GM10248 (cell line): ENCODE measurements around the gene DNAH1.

Experiments used
- CTCF ChIA-PET: fragments of 300-600 bp; sonication (Branson Sonifier 250); formaldehyde crosslinking; extraction: SDS; loops from one replicate; lab custom pipeline; 2021; ENCODE audit warnings: antibody characterized with exemption; lab: Yijun Ruan, JAX
- POLR2A ChIA-PET: fragments of 350-650 bp; sonication (Branson Sonifier 250); formaldehyde crosslinking; extraction: SDS; loops from one replicate; lab custom pipeline; 2020; ENCODE audit warnings: antibody characterized with exemption; lab: Yijun Ruan, JAX
- DNase-seq: peaks from one replicate; pipeline ENCODE4 v3.0.0; 2012; ENCODE audit errors: extremely low spot score
- CTCF ChIP-seq: IDR thresholded peaks from 2 replicates; pipeline ENCODE4 v1.5.1; 2012; ENCODE audit warnings: mild to moderate bottlenecking, low read depth; ENCODE audit errors: extremely low read depth, missing control alignments, control extremely low read depth

Gene DNAH1

GRCh38 chr3:52370531-52370930 is 54.4 kb downstream of the DNAH1 start:
- ChIA-PET CTCF (interaction anchor here (1.3 to 1.4 kb wide), 2 partner anchors 10 to 31 kb away, joined by 3 read pairs; no protein-coding TSS in a partner anchor), POLR2A (no interaction called here)
- no peak for TF ChIP-seq CTCF
- DNase-seq: no peak

GRCh38 chr3:52372822-52373504 is 56.8 kb downstream of the DNAH1 start:
- peak; percentile 52 for DNase-seq
- POLR2A ChIA-PET: no interaction called here
- CTCF ChIA-PET: interaction anchor here (1.0 to 1.8 kb wide), 2 partner anchors 10 to 15 kb away, joined by 3 to 5 read pairs; no protein-coding TSS in a partner anchor
- peak; percentile 18 for TF ChIP-seq CTCF

GRCh38 chr3:52373676-52374075 is 57.6 kb downstream of the DNAH1 start:
- TF ChIP-seq CTCF: no peak
- CTCF ChIA-PET: interaction anchor here (1.0 to 1.2 kb wide), 2 partner anchors 10 to 12 kb away, joined by 3 to 5 read pairs; no protein-coding TSS in a partner anchor
- no peak for DNase-seq
- POLR2A ChIA-PET: no interaction called here

GRCh38 chr3:52374173-52374572 is 58.1 kb downstream of the DNAH1 start:
- TF ChIP-seq CTCF: no peak
- POLR2A ChIA-PET: interaction anchor here (0.5 kb wide), 1 partner anchor 32 kb away, joined by 3 read pairs; no protein-coding TSS in a partner anchor
- CTCF ChIA-PET: interaction anchor here (0.7 to 1.7 kb wide), 5 partner anchors 10 to 67 kb away, joined by 3 to 5 read pairs (median 3); no protein-coding TSS in a partner anchor
- no peak for DNase-seq

- DNase-seq: no peak
- TF ChIP-seq CTCF: no peak
- POLR2A ChIA-PET: no interaction called here
- CTCF ChIA-PET: interaction anchor here (1.0 to 1.5 kb wide), 2 partner anchors 10 to 159 kb away, joined by 4 to 5 read pairs; no protein-coding TSS in a partner anchor
Observed at GRCh38 chr3:52379610-52380009, 63.5 kb downstream of the DNAH1 start.

- no peak for DNase-seq
- no peak for TF ChIP-seq CTCF
- ChIA-PET POLR2A (interaction anchor here (1.0 kb wide), 1 partner anchor 20 kb away, joined by 4 read pairs; no protein-coding TSS in a partner anchor), CTCF (interaction anchor here (1.0 to 1.5 kb wide), 3 partner anchors 10 to 159 kb away, joined by 3 to 5 read pairs (median 4); no protein-coding TSS in a partner anchor)
Observed at GRCh38 chr3:52380023-52380422, 63.9 kb downstream of the DNAH1 start.
